Measurements from ENCODE around the gene CKAP4. TPM values are rescaled to one million over a fixed set of nuclear protein-coding genes. Genes with fewer than 3 reads are reported as not detected.

Gene CKAP4
- total and polyA plus RNA-seq, 2 of the 13 experiments (the other 11 are each of a cell fraction or from before 2014, with no cell fraction given): 39.2 to 70.2 TPM

- TF ChIP-seq, protein P1, sequence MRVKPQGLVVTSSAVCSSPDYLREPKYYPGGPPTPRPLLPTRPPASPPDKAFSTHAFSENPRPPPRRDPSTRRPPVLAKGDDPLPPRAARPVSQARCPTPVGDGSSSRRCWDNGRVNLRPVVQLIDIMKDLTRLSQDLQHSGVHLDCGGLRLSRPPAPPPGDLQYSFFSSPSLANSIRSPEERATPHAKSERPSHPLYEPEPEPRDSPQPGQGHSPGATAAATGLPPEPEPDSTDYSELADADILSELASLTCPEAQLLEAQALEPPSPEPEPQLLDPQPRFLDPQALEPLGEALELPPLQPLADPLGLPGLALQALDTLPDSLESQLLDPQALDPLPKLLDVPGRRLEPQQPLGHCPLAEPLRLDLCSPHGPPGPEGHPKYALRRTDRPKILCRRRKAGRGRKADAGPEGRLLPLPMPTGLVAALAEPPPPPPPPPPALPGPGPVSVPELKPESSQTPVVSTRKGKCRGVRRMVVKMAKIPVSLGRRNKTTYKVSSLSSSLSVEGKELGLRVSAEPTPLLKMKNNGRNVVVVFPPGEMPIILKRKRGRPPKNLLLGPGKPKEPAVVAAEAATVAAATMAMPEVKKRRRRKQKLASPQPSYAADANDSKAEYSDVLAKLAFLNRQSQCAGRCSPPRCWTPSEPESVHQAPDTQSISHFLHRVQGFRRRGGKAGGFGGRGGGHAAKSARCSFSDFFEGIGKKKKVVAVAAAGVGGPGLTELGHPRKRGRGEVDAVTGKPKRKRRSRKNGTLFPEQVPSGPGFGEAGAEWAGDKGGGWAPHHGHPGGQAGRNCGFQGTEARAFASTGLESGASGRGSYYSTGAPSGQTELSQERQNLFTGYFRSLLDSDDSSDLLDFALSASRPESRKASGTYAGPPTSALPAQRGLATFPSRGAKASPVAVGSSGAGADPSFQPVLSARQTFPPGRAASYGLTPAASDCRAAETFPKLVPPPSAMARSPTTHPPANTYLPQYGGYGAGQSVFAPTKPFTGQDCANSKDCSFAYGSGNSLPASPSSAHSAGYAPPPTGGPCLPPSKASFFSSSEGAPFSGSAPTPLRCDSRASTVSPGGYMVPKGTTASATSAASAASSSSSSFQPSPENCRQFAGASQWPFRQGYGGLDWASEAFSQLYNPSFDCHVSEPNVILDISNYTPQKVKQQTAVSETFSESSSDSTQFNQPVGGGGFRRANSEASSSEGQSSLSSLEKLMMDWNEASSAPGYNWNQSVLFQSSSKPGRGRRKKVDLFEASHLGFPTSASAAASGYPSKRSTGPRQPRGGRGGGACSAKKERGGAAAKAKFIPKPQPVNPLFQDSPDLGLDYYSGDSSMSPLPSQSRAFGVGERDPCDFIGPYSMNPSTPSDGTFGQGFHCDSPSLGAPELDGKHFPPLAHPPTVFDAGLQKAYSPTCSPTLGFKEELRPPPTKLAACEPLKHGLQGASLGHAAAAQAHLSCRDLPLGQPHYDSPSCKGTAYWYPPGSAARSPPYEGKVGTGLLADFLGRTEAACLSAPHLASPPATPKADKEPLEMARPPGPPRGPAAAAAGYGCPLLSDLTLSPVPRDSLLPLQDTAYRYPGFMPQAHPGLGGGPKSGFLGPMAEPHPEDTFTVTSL (CRISPR knock-in tag; IDR thresholded peaks at IDR 0.05; ENCODE audit: borderline replicate concordance): peak; percentile 40; the same call in 1 of the 2 replicates
- TF ChIP-seq RBM22 (optimal IDR thresholded peaks at IDR 0.05; ENCODE audit: low read length) (no peak), CHD4 (IDR thresholded peaks at IDR 0.05; ENCODE audit: borderline replicate concordance, low read length) (no peak), ZFP82 (CRISPR knock-in tag; IDR thresholded peaks at IDR 0.05; ENCODE audit: borderline replicate concordance) (no peak), SMC3 (IDR thresholded peaks at IDR 0.05; ENCODE audit: low read length) (no peak), SALL2 (CRISPR knock-in tag; IDR thresholded peaks at IDR 0.05) (peak; percentile 72), ZNF746 (CRISPR knock-in tag; IDR thresholded peaks at IDR 0.05) (0 out of 2 replicates have a peak, but pooled peaks have one; percentile 50), ATF2 (CRISPR knock-in tag; IDR thresholded peaks at IDR 0.05) (peak; percentile 59), ZNF780A (CRISPR knock-in tag; IDR thresholded peaks at IDR 0.05) (no peak), JDP2 (CRISPR knock-in tag; IDR thresholded peaks at IDR 0.05; ENCODE audit: borderline replicate concordance) (no peak), DR1 (CRISPR knock-in tag; IDR thresholded peaks at IDR 0.05) (no peak), SP4 (CRISPR knock-in tag; IDR thresholded peaks at IDR 0.05) (no peak), XBP1 (CRISPR knock-in tag; IDR thresholded peaks at IDR 0.05) (no peak), GFI1 (CRISPR knock-in tag; IDR thresholded peaks at IDR 0.05; ENCODE audit: borderline replicate concordance) (0 out of 2 replicates have a peak, but pooled peaks have one; percentile 21), BRCA1 (CRISPR knock-in tag; IDR thresholded peaks at IDR 0.05) (no peak)
- TF ChIP-seq, protein P2, sequence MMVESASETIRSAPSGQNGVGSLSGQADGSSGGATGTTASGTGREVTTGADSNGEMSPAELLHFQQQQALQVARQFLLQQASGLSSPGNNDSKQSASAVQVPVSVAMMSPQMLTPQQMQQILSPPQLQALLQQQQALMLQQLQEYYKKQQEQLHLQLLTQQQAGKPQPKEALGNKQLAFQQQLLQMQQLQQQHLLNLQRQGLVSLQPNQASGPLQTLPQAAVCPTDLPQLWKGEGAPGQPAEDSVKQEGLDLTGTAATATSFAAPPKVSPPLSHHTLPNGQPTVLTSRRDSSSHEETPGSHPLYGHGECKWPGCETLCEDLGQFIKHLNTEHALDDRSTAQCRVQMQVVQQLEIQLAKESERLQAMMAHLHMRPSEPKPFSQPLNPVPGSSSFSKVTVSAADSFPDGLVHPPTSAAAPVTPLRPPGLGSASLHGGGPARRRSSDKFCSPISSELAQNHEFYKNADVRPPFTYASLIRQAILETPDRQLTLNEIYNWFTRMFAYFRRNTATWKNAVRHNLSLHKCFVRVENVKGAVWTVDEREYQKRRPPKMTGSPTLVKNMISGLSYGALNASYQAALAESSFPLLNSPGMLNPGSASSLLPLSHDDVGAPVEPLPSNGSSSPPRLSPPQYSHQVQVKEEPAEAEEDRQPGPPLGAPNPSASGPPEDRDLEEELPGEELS (CRISPR knock-in tag; IDR thresholded peaks at IDR 0.05): peak; percentile 65; the same call in 1 of the 2 replicates
- TF ChIP-seq, protein P3, sequence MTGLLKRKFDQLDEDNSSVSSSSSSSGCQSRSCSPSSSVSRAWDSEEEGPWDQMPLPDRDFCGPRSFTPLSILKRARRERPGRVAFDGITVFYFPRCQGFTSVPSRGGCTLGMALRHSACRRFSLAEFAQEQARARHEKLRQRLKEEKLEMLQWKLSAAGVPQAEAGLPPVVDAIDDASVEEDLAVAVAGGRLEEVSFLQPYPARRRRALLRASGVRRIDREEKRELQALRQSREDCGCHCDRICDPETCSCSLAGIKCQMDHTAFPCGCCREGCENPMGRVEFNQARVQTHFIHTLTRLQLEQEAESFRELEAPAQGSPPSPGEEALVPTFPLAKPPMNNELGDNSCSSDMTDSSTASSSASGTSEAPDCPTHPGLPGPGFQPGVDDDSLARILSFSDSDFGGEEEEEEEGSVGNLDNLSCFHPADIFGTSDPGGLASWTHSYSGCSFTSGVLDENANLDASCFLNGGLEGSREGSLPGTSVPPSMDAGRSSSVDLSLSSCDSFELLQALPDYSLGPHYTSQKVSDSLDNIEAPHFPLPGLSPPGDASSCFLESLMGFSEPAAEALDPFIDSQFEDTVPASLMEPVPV (CRISPR knock-in tag; IDR thresholded peaks at IDR 0.05): no peak
These were observed 52.2 kb downstream of the CKAP4 start (continued) for GRCh38 chr12:106195621-106196027.

Data from HepG2 (cell line).